Mammary epithelial cell (primary cell): ENCODE results near the gene RAD51B.

ENCODE experiments used
- EZH2 ChIP-seq: IDR thresholded peaks from 2 replicates; pipeline ENCODE4 v1.6.1; 2012; ENCODE audit warnings: low read length, inconsistent platforms, borderline replicate concordance
- TF ChIP-seq, protein P1 (sequence below), 2 donors: IDR thresholded peaks in 1 of 2; conservative IDR thresholded peaks in 1 of 2; 2 replicates each; pipeline ENCODE4 v1.5.1; 2011 to 2012; ENCODE audit warnings: inconsistent platforms in 2 of 2, low read length in 2 of 2, mild to moderate bottlenecking in 2 of 2, control low read depth in 1 of 2, low read depth in 1 of 2; ENCODE audit not compliant: insufficient read depth in 1 of 2; ENCODE audit errors: extremely low read depth in 1 of 2

DNA sequence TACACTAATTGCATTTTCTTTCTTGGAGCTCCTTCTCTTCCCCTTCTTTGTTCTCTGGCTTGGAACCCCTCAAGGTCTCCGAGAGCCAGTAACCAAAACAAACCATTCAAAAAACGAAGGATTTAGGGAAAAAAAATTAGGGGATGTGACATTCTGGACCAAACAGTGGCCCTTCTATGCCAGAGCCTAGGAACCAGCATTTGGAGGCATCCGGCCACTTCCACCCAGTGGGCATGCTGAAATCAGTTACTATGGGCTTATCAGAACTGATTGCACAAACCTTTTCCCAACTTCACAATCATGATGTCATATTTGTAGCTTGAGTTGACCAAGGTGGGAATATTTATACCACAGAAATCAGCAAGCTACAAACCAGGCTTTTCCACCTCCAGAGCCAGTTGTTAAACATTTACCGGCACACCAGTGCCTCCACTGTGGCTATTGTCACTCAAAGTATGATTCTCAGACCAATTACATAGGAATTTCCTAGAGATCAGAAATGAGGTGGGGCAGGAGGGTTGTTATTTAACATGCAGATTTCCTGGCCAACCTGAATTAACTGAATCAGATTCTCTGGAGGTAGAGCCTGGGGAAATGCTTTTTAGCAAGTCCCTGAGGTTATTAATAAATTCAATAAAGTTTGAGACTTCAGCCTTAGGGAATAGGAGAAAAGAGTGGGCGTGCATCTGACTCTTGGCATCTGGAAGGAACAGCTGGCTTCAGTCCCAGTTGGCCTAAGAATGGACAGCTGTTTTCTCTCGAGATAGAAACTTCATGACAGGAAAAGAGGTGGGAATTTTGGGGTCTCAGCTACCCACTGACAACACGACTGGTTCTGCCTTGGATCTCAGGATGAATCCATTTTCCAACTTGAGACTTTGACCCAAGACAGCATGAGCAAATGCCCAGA lies 699.4 kb downstream of the RAD51B start:
- TF ChIP-seq, protein P1, sequence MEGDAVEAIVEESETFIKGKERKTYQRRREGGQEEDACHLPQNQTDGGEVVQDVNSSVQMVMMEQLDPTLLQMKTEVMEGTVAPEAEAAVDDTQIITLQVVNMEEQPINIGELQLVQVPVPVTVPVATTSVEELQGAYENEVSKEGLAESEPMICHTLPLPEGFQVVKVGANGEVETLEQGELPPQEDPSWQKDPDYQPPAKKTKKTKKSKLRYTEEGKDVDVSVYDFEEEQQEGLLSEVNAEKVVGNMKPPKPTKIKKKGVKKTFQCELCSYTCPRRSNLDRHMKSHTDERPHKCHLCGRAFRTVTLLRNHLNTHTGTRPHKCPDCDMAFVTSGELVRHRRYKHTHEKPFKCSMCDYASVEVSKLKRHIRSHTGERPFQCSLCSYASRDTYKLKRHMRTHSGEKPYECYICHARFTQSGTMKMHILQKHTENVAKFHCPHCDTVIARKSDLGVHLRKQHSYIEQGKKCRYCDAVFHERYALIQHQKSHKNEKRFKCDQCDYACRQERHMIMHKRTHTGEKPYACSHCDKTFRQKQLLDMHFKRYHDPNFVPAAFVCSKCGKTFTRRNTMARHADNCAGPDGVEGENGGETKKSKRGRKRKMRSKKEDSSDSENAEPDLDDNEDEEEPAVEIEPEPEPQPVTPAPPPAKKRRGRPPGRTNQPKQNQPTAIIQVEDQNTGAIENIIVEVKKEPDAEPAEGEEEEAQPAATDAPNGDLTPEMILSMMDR (conservative IDR thresholded peaks at IDR 0.05 in 1 of 2, IDR thresholded peaks at IDR 0.05 in 1 of 2; ENCODE audit: extremely low read depth in 1 of 2, insufficient read depth in 1 of 2, low read depth in 1 of 2, low read length in 2 of 2): no peak
- no peak for TF ChIP-seq EZH2
